A673 (cell line): ENCODE measurements around the gene RNGTT. TPM values are rescaled to one million over a fixed set of nuclear protein-coding genes. Genes with fewer than 3 reads are reported as not detected.
A peak's percentile ranks its signal among the peaks of the same experiment; 100 is the strongest.

Experiments
- BruUV-seq: library from RNA; stranded (reverse); fragments of 400-500 nt; replicated peaks from 2 replicates; lab custom pipeline; 2021; lab: Mats Ljungman, UMichigan
- CTCF ChIA-PET: fragments of 300-600 bp; sonication (Branson Sonifier 250); formaldehyde crosslinking; loops from one replicate; lab custom pipeline; 2022; ENCODE audit warnings: antibody characterized with exemption; lab: Charles Lee
- POLR2A ChIA-PET: fragments of 300-600 bp; sonication (Branson Sonifier 250); formaldehyde crosslinking; loops from one replicate; lab custom pipeline; 2022; ENCODE audit warnings: antibody characterized with exemption; ENCODE audit not compliant: low non-redundant PET; lab: Charles Lee
- DNase-seq: peaks from one replicate; pipeline ENCODE4 v3.0.0-alpha.2; 2015; ENCODE audit warnings: low spot score
- H3K27ac ChIP-seq: fragments of 200-600 bp; sonication (generic); 2 replicates; pipeline ENCODE4 v1.5.1; 2016; ENCODE audit warnings: mixed run types, low read depth, mild to moderate bottlenecking, mixed read lengths, antibody characterized with exemption, low read length; ENCODE audit not compliant: poor library complexity, severe bottlenecking
- H3K27me3 ChIP-seq: fragments of 200-600 bp; sonication (generic); replicated peaks from 2 replicates; pipeline ENCODE4 v1.6.1; 2017; ENCODE audit warnings: mixed run types, low read depth, mild to moderate bottlenecking, mixed read lengths, antibody characterized with exemption, low read length; ENCODE audit not compliant: insufficient read depth, poor library complexity
- H3K36me3 ChIP-seq: fragments of 200-600 bp; sonication (generic); 2 replicates; pipeline ENCODE4 v1.6.1; 2016; ENCODE audit warnings: mixed run types, mild to moderate bottlenecking, mixed read lengths, antibody characterized with exemption, low read length; ENCODE audit not compliant: insufficient read depth, poor library complexity, severe bottlenecking
- H3K4me1 ChIP-seq: fragments of 200-600 bp; sonication (generic); 2 replicates; pipeline ENCODE4 v1.6.1; 2017; ENCODE audit warnings: mixed run types, mild to moderate bottlenecking, mixed read lengths, antibody characterized with exemption, low read length; ENCODE audit not compliant: insufficient read depth, poor library complexity, severe bottlenecking
- H3K4me3 ChIP-seq: fragments of 200-600 bp; sonication (generic); 2 replicates; pipeline ENCODE4 v1.5.1; 2016; ENCODE audit warnings: low read depth, mixed run types, mild to moderate bottlenecking, mixed read lengths, low read length; ENCODE audit not compliant: poor library complexity, severe bottlenecking
- H3K9me3 ChIP-seq: fragments of 200-600 bp; sonication (generic); 2 replicates; pipeline ENCODE4 v1.6.1; 2016; ENCODE audit warnings: mixed run types, low read depth, mild to moderate bottlenecking, mixed read lengths, antibody characterized with exemption, low read length; ENCODE audit not compliant: poor library complexity, severe bottlenecking
- EZH2 ChIP-seq: fragments of 200-600 bp; sonication (generic); IDR thresholded peaks from 2 replicates; pipeline ENCODE4 v1.6.1; 2017; ENCODE audit warnings: borderline replicate concordance, low read depth, mild to moderate bottlenecking, mixed read lengths, antibody characterized with exemption, low read length; ENCODE audit not compliant: poor library complexity, severe bottlenecking
- intact Hi-C: fragments of 100-400 bp; cut with micrococcal nuclease; formaldehyde crosslinking; loops from one replicate; pipeline ENCODE4 v1.10.0; 2022; ENCODE audit not compliant: unreplicated experiment
- total RNA-seq: library from RNA; stranded (reverse); gene quantifications from 2 replicates; pipeline ENCODE4 v1.2.3, GENCODE V29; 2021
- TF ChIP-seq, protein P1 (sequence below): fragments of 300-800, 200-600 bp; sonication (generic); conservative IDR thresholded peaks from 2 replicates; pipeline ENCODE4 v1.5.1; 2017; ENCODE audit warnings: low read depth, mild to moderate bottlenecking, antibody characterized with exemption, low read length, moderate library complexity, mixed read lengths

The RNGTT gene
- total RNA-seq, 1 experiment from 2014 or later, result 31.8 TPM

DNA sequence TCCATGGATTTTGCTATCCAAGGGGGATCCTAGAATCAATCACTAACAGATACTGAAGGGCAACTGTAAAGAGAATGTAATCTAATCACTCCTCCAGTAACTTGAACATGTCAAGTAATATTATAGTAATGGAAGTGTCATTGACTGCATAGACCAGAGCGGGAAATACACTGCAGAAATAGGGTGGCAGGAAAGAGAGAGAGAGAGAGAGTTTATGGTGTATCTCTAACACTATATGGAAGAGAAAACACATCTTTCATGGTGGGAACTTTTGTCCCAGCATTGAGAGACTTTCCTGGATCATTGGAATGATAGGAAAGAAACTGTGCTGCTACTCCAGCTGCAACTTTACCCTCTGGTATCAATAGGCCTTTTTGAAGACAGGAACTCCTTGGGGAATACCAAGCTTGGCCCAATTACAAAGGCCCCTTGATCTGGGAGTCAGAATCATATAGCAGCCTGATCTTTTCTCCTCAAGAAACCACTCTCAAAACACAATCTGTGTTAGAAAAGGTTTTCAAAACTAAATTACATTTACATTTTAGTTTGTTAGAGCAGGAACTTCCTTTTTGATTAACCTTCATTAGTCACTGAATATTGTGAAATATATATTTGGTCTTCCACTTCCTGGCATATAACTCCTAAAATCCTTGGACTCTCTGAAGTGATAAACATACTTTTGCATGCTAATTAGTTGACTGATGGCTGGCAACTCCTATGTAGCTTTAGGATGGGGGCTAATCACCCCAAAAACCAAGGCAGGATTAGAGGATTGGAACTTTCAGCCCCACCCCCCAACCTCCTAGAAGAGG, 29.5 kb upstream of the RNGTT start:
- POLR2A ChIA-PET, result no interaction called here
- CTCF ChIA-PET, result no interaction called here

DNA sequence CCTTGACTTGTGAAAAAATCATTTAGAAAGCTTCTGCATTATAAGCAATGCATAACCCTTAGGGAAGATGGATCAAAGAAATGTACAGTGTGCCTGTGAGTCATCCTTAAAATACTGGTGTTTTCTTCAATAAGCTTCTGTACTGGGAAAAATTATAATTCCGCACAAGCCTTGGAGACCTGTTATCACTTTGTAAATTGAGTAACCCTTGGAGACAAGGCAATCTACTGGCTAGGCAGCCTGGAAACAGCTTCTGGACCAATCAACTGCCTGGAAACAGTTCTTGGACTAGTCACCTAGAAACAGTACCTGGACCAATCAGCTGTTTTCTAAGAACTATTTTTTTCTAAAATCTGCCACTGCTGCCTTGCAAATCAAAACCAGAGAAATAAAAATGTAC, 25.8 kb upstream of the RNGTT start:
- Histone ChIP-seq H3K27ac (no peak overlapping the region), H3K27me3 (no peaks in the 10 kb centered on the region), H3K36me3 (no peaks in the 10 kb centered on the region), H3K4me1 (no peaks in the 10 kb centered on the region), H3K9me3 (no peaks in the 10 kb centered on the region), H3K4me3 (no peak overlapping the region)
- TF ChIP-seq, protein P1, sequence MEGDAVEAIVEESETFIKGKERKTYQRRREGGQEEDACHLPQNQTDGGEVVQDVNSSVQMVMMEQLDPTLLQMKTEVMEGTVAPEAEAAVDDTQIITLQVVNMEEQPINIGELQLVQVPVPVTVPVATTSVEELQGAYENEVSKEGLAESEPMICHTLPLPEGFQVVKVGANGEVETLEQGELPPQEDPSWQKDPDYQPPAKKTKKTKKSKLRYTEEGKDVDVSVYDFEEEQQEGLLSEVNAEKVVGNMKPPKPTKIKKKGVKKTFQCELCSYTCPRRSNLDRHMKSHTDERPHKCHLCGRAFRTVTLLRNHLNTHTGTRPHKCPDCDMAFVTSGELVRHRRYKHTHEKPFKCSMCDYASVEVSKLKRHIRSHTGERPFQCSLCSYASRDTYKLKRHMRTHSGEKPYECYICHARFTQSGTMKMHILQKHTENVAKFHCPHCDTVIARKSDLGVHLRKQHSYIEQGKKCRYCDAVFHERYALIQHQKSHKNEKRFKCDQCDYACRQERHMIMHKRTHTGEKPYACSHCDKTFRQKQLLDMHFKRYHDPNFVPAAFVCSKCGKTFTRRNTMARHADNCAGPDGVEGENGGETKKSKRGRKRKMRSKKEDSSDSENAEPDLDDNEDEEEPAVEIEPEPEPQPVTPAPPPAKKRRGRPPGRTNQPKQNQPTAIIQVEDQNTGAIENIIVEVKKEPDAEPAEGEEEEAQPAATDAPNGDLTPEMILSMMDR, result no peak
- TF ChIP-seq EZH2, result no peak
- BruUV-seq, result no TSS peak
- intact Hi-C loops, result no loop called here
- no peak for DNase-seq
- ChIA-PET POLR2A (no interaction called here), CTCF (no interaction called here)

More for the DNA sequence above, 29.5 kb upstream of the RNGTT start:
- H3K36me3 ChIP-seq, result no peaks in the 10 kb centered on the region
- H3K27me3 ChIP-seq, result no peaks in the 10 kb centered on the region
- no peak overlapping the region for H3K27ac ChIP-seq
- TF ChIP-seq, protein P1, result no peak
- no peak for TF ChIP-seq EZH2
- no peaks in the 10 kb centered on the region for H3K9me3 ChIP-seq
- H3K4me3 ChIP-seq, result no peak overlapping the region
- H3K4me1 ChIP-seq, result no peaks in the 10 kb centered on the region
- peak; percentile 14 for DNase-seq
- no TSS peak for BruUV-seq
- intact Hi-C loops, result no loop called here

DNA sequence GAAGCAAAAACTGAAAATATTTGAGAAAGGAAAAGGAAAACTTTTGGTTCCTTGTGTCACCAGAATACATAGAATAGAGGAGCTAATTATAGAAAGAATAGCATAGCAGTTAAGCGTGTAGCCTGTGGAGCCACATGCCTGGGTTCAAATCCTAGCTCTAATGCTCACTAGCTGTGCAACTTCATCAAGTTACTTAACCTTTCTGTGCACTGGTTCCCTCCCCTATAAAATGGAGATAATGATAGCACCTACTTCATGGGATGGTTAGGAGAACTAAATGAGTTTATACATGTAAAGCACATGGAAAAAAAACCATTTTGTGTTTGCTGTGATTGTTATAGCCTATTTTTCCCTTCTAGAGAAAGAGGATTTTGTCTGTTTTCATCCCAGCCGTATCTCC, 24.5 kb upstream of the RNGTT start:
- POLR2A ChIA-PET, result no interaction called here
- no peak for DNase-seq
- no peak overlapping the region for H3K27ac ChIP-seq
- H3K9me3 ChIP-seq, result no peaks in the 10 kb centered on the region
- H3K4me1 ChIP-seq, result peaks cover under 1% of the 10 kb centered on the region
- BruUV-seq, result no TSS peak
- CTCF ChIA-PET, result no interaction called here
- H3K27me3 ChIP-seq, result no peaks in the 10 kb centered on the region
- intact Hi-C loops, result no loop called here
- no peak overlapping the region for H3K4me3 ChIP-seq
- no peaks in the 10 kb centered on the region for H3K36me3 ChIP-seq
- TF ChIP-seq, protein P1, result no peak
- no peak for TF ChIP-seq EZH2
